ENCODE data around the gene MACF1.

Gene MACF1

DNA sequence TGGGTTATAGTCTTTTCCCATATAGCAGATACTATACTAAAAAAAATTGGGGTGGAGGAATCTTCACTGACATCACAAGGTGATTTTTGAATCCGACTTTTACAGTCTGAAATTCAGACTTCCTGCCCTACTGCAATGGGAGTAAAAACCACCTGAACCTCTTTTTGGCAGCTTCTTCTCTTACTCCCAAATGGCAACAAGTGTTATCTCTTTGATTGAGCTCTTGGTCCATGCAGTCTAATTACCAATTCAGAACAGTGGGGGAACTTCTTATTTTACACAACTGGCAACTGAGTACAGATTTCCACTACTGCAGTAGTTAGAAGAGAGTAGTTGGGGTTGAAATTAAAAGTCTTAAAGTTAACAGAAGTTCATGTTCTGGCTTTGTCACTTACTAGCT, 62.3 kb downstream of the MACF1 start:
- no peak for DNase-seq (ENCODE audit: low read depth)

DNA sequence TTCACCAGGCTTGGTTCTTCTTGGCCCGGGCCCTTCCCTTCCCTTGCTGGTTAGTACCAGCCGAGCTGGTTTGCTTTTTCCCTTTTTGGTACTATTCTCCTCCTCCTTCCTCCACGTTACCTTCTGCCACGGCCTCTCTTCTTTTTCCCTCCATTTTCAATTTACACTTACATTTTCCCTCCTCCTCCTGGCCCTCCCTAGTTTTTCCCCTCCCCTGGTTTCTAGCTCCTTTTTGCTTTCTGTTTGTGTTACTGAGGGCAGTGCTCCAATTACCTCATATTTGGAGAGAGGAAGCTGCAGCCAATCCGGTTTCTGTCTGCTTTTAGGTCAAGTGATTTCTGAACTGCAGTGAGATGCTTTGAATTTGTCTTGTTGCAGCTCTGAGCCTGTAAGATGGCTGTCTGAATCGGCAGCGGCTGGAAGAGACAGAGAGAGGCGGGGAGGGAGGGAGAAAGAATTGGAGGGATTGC, 63.7 kb downstream of the MACF1 start:
- no peak for DNase-seq (ENCODE audit: low read depth)

DNA sequence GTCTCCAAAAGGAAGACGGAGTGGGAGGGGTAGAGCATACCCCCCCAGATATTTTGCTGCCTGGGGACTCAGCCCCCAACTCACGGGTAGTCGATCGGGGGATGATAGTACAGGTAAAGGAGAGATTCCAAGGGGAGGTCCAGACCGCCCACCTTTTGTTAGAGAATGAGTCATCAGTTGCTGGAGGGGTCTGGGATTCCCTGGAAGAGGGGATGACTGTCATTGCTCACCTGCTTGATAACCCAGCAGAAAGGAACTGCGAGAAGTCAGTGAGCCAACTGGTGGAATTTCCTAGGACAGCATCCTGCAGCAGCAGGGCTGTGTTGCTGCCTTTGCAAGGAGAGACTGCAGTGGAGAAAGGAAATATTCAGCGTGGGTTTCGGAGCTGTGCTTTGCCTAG, 64.4 kb downstream of the MACF1 start:
- no peak for DNase-seq (ENCODE audit: low read depth)

DNA sequence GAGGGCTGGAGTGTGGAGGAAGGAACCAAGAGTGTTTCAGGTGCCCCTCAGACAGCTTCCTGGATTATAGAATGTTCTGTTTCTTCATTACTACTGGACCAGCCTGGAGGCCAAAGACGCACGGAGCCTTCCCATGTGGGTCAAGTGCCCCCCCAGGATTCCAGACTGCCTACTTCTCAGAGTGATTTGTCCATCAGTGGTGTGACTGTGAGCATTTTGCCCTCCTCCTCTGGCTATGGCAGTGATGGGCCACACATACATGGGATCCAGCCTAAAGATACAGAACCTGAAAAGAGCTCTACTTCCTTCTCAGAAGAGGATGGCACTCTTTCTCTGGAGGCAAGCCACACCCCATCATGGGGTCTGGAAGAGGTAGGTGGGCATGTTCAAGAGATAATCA, 64.9 kb downstream of the MACF1 start:
- no peak for DNase-seq (ENCODE audit: low read depth)

DNA sequence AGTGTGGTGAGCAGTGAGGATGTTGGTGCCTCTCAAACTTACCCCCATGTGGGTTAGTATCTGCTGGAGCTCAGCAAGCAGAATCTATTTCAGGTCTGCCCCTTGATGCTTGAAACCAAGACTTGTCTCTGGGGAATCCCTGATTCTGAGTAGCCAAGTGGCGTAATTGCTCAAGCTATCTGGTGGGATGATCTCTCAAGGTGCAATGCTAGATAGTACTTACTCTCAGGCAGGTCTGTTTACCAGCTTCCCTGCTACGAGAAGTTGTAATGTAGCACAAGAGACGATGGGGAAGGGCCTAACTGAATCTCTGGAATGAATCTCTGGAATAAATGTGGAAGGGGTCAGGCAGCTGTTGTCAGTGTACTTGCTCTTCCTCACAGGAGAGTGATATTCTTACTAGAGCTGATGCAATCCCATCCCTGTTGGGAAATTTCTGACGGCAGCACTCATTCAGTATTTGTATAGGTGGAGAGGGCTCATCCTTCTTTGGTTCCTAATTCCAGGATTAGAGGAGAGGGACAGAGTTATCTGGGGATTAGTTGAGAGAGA, 65.4 kb downstream of the MACF1 start:
- DNase-seq (ENCODE audit: low read depth) = no peak

DNA sequence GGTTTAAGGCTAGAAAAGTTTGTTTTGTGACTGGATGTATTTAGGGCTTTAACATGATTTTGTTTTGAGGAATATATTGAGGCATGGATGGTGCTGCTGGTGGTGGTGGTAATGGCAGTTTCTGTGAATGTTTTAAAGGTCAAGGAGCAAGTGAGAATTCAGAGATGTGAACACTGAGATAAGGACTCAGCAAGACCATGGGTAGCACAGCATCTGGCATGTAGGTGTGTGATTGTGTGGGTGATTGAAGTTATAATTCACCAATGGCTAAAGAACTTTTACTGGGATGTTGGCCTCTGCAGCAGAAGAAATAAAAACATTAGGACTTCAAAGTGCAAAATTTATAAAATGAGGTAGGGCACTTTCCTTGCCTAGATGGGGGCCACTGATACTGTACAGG, 65.9 kb downstream of the MACF1 start:
- DNase-seq (ENCODE audit: low read depth) = no peak

DNA sequence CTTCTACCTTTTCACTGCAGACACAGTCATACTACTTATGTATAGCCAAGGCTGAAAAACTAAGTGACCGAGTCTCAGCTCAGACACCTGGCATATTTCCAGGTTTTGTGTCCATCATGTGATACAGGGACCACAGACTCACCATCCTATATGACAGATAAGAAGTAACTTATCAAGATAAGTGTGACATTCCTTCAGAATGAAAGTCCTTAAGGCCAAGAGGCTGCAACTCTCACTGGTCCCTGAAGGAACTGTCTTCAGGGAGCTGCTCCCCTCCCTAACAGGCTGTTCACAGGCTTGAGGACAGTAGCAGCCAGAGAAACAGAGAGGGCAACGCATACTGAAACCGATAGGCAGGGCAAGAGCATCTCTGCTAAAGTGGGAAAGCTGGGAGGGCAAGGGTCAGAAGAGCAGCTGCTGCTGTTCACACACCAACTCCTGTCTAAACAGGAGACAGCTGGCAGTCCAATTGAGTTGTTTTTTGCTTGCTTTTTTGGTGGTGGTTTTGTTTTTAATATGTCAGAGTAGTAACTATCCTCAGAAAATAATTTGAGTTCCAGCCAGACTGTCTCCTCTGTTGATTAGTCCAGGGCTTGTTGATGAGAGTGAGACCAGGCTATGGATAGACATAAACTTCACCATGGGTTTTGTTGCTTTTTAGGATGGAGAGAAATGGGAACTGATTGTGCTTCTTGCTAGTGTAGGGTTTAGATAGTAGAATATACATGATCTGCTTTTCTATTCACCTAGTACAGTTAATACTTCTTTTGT, 67.7 kb downstream of the MACF1 start:
- no peak for DNase-seq (ENCODE audit: low read depth)

DNA sequence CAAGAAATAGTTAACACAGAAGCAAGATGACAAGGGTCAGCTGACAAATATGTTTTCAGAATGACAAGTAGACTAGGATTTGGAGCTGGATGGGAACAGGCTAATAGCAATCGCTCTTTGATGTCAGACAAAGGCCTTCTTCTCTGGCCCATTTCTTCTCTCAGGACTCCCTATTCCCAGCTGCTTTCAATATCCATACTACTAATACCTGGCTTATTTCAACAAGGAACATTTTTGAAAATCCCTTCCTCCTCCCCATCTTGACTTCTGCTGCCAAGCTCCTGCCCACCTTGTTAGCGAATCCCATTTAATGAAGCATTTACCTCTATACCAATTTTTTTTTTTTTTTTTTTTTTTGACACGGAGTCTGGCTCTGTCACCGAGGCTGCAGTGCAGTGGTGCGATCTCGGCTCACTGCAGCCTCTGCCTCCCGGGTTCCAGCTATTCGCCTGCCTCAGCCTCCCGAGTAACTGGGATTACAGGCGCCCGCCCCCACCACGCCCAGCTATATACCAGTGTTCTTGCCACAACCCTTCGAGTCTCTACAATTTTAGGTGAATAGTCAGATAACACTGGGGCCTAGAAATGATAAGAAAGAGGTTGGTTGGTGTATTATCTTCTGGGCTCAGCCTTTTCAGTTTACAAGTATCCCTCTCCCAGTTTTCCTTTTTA, 68.4 kb downstream of the MACF1 start:
- no peak for DNase-seq (ENCODE audit: low read depth)

DNA sequence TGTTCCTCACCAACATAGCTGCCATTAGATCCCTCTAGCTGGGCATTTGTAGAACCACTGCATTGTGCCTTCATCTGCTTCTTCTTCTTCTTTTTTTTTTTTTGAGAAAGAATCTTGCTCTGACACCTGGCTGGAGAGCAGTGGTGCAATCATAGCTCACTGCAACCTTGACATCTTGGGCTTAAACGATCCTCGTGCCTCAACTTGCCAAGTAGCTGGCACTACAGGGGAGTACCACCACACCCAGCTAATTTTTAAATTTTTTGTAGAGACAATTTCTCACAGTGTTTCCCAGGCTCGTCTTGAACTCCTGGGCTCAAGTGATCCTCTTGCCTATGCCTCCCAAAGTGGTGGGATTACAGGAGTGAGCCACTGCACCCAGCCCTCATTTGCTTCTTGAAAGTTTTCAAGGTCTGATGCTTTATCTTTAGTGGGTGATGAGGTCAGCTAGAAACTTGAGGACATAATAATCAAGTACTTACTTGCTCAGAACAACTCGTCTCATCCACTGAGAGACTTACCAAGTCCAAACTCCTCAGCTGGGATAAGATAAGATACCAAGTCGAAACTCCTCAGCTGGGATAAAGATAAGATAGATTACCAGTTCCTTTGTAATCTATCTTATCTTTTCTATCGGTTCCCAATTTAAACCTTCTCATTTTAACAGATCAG, 71.5 kb downstream of the MACF1 start:
- DNase-seq (ENCODE audit: low read depth) = no peak

DNA sequence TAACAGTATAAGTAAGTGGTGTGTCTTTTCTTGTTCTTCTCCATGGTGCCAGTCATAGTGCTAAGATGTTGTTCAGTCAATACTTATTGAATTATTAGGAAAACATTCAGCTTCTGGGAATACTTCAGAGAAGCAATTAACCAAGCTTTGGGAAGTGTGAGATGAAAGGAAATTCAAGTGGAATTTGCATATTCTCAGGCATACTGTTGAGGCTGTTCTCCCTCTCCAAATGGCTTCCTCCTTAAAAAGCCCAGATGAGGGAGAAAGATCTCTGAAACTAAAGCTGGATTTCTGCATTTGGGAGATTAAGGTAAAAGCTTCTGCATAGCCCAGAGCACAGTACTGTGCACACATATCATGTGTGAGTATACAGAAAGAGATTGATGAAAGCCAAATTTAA, 73.4 kb downstream of the MACF1 start:
- no peak for DNase-seq (ENCODE audit: low read depth)

DNA sequence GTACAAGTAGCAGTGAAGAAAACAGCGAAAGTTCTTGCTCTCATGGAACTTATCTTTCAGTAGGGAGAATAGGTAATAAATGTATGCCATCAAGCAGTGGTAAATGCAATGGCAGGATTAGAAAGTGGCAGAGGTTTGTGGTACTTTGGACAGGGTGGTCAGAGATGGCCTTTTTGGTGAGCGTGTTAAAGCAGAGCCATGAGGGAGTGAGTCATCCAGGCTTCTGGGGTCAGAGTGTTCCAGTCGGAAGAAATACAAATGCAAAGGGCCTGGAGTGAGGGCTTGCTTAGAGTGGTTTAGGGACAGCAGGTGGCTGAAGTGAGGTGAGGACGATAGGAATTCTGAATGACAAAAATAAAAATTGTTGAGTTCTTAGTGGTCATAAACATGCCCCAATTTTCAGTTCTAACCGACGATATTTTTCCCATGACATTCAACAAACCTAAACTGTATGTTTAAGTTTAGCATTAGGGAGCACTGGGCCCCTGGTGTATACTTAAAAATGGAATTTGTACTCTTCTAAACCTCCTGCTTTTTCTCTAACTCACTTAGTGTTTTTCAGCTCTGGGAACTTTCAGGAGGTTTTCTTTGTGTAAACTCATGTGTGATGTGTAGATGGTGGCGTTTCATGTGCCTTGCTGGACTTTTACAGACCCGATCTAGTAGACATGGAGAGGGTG, 78.2 kb downstream of the MACF1 start:
- DNase-seq (ENCODE audit: low read depth) = no peak

DNA sequence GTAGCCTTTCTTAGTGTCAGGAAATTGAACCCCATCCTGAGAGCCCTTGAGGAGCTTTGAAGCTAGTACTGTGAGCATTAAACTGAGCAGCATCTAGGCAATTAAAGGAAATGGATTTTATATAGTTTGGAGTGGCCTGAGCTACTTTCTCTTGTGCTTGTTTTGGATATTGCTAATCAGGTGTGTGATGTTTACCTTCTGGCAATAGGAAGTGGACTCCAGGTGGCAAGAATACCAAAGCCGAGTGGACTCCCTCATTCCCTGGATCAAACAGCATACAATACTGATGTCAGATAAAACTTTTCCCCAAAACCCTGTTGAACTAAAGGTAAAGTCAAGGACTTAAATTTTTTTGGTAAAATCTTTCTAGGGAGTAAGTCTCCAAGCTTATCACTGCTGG, 79.4 kb downstream of the MACF1 start:
- no peak for DNase-seq (ENCODE audit: low read depth)

DNA sequence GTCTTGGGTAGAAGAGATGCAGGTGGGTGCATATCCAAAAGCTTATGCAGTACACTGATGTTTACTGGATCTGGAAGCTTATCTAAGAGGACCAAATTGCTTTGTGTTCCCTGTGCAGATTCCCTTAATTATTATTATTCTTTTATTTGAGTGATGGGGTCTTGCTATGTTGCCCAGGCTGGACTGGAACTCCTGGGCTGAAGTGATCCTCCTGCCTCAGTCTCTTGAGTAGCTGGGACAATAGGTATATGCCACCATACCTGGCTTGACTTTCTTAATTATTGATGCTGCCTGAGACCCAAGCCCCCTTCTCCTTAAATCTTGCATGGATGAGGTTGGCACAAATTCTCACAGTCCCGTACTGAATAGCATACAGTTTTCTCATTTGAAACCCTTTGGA, 83.0 kb downstream of the MACF1 start:
- no peak for DNase-seq (ENCODE audit: low read depth)

DNA sequence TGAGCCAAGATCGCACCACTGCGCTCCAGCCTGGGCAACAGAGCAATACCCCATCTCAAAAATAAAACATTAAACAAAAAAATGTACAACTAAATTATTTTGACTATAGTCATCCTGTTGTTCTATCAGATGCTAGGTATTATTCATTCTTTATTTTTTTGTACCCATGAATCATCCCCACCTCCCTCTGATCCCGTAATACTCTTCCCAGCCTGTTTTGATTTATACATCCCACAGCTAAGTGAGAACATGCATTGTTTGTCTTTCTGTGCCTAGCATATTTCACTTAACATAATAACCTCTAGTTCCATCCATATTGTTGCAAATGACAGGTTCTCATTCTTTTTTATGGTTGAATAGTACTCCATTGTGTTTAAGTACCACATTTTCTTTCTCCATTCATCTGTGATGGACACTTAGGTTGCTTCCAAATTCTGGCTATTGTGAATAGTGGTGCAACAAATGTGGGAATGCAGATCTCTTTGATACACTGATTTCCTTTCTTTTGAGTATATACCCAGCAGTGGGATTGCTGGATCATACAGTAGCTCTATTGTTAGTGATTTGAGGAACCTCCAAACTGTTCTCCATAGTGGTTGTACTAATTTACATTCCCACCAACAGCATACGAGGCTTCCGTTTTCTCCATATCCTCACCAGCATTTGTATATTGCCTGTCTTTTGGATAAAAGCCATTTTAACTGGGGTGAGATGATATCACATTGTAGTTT, 84.4 kb downstream of the MACF1 start:
- peak; percentile 29 for DNase-seq (ENCODE audit: low read depth)

DNA sequence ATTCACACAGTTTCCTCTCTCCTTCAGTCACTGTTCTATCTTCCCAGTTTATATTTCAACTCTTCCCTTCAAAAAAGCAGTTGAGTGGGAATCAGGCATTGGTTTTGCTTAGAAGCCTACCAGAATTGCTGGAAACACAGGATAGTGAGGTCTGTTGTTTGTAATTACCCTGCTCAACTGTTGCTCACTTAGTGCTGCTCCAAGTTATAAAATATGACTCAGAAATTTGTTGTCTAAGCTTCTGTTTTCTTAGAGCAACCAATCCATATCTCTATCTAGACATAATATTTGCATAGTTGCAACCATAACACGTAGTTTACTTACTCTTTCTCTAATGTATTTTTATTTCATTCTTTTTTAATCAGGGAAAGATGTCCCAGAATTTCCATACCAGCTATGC, 87.9 kb downstream of the MACF1 start:
- no peak for DNase-seq (ENCODE audit: low read depth)

DNA sequence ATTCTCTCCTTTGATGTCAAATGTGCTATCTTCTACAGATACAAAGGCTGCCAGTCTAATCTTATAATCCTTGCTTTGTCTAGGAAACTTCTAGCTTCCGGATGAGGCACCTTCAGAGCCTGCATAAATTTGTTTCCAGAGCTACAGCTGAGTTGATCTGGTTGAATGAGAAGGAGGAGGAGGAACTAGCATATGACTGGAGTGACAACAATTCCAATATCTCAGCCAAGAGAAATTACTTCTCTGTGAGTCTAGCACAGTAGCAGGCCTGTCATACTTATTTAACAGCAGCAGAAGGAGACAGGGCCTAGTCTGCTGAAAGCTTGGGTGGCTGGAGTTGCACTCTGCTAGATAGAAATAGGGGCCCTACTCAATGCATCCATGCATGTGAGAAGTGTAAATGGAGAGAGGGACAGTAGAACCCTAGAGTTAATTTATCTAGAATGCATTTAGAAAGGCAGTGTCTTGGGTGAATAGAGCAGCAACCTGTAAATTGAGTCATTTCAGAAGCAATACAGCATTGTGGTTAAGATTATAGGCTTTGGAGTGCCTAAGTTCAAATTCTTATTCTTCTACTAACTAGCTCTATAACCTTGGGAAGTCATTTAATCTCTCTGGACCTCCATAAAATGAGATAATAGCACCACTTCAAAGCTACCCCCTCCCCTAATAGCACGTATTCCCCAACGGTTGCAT, 89.0 kb downstream of the MACF1 start:
- DNase-seq (ENCODE audit: low read depth) = no peak

DNA sequence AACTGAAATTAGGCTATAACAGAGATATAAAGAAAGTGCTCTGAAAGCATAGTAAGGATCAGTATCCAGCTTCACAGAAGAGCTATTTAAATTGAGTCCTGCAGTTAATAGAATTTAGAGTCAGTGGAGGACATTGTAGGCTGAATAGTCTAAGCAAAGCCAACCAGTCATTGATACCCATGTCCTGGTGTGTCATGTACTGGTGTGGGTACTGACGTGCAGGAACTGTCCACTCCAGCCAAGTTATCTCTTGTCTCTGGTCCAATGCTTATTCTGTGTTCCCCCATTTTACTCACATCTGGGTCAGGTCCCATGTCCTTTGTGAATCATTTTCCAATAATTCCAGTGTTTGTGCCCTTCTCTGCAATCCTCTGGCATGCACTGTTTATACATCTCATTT, 90.0 kb downstream of the MACF1 start:
- DNase-seq (ENCODE audit: low read depth) = no peak

DNA sequence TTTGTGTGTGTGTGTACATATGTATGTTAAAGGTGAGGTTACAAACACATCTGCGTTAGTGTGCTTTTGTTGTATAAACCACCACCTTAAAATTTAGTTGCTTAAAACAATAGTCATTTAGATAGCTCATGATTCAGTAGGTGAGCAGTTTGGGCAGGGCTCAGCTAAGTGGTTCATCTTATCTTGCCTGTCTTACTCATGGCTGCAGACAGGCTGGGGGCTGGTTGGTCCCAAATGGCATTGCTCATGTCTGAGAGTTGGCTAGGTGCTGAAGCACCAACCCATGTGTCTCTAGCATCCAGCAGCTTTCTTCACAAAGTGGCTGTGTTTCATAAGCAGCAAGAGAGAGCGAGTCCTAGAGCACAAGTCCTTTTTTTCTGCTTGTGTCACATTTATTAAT, 91.4 kb downstream of the MACF1 start:
- DNase-seq (ENCODE audit: low read depth) = no peak

DNA sequence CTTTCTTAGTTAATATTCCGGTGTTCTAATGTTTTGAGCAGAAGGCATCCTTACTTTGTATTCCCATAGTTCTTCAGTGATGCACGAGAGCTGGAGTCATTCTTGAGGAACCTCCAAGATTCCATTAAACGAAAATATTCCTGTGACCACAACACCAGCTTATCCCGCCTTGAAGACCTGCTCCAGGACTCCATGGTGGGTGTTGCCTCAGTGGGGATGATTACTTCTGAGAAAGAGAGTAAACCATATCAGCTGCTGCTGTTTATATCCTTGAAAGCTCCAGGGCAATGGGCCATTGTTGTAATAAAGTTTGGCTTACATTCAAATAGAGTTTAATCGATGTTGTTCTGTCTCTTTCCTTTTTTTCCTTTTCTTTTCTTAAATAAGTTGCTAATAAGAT, 93.1 kb downstream of the MACF1 start:
- no peak for DNase-seq (ENCODE audit: low read depth)

DNA sequence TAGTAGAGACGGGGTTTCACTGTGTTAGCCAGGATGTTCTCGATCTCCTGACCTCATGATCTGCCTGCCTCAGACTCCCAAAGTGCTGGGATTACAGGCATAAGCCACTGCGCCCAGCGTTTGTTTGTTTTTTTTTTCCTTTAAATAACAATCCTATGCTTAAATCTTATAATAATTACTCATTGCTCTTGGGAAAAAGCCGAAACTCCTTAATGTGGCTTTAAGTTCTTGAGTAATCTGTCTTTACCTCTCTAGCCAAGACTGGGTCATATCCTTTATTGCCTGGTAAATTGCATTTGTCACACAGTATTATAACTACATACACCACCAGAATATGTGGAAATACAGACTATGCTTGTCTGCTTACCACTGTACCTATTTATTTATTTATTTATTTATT, 97.1 kb downstream of the MACF1 start:
- DNase-seq (ENCODE audit: low read depth) = no peak

DNA sequence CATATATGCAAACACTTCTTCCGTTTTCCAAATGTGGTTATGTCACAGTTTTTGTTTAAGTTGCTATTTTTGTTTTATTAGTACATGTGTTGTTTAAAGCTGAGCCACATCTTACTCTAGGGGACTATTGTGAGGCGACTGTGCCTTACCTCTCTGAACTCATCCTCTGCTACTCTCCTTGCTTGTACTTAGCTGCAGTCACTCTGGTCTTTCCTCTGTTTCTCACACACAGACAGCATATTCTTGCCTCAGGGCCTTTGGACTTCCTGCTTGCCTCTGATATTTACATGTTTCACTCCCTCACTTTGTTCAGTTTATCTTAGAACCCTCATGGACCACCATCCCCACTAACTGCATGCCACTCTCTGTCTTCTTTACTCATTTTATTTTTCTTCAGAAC, 101.1 kb downstream of the MACF1 start:
- no peak for DNase-seq (ENCODE audit: low read depth)

All from HS-5 (cell line).